Activated CD4-positive, alpha-beta T cell treated with anti-CD3 and anti-CD28 coated beads, Interleukin-2, Interleukin-6, amounts not matched to agents 100 ng/mL and 50 ng/mL, durations not matched to agents 16 hours and 8 hours (primary cell): ENCODE measurements around the gene MED19.
"Not testable (repeated sequence)": the region's sequence is repeated elsewhere in the genome, so short reads cannot be mapped to it uniquely, and the experiment has no call there.

Source experiments
- DNase-seq: peaks from one replicate; pipeline ENCODE4 v3.0.0-alpha.2; 2020

Gene MED19

GRCh38 chr11:57704932-57705331, 7.1 kb downstream of the MED19 start:
- DNase-seq, result no peak

- no peak for DNase-seq
Observed at GRCh38 chr11:57703341-57703740, 8.7 kb downstream of the MED19 start.

DNA sequence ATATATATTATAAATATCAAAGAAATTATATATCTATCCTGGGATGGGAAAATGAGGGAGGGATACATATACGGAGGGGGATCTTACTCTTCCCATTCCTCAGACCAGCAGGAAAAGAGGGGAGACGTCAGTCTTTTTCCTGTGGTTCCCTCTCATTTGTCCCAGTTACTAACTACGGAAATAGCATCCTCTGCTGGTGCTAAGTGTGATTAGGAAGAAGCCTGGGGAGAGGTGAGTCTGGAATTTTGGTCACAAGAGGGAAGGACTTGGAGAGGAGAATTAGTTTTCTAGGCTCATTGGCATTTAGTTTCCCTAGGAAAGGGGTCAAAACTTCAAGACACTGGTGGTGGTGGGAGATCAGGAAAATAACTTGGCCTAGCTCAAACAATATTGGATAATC, 11.6 kb downstream of the MED19 start:
- DNase-seq, result no peak

DNA sequence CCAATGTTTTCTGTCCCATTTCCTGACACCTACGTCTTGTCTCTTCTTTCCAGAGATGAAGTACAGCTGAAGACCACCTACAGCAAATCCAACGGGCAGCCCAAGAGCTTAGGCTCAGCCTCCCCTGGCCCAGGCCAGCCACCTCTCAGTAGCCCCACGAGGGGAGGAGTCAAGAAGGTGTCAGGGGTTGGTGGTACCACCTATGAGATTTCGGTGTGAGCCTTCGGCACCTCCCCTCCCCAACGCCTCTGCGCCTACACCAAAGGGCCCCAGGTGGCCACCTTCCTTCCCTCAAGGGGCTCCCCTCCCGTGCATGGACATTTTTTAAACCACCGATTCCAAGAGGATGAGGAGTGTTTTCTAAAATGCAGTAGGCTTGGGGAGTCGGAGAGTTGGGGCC, 12.2 kb downstream of the MED19 start:
- no peak for DNase-seq

GRCh38 chr11:57698843-57699365, 13.1 kb downstream of the MED19 start:
- DNase-seq, result no peak

- not testable (repeated sequence) for DNase-seq
Observed at GRCh38 chr11:57690474-57690873, 21.5 kb downstream of the MED19 start.

- no peak for DNase-seq
Observed at GRCh38 chr11:57681168-57681567, 30.8 kb downstream of the MED19 start.

GRCh38 chr11:57680552-57680874, 31.5 kb downstream of the MED19 start:
- DNase-seq, result peak; percentile 36

GRCh38 chr11:57679396-57679795, 32.6 kb downstream of the MED19 start:
- no peak for DNase-seq

DNA sequence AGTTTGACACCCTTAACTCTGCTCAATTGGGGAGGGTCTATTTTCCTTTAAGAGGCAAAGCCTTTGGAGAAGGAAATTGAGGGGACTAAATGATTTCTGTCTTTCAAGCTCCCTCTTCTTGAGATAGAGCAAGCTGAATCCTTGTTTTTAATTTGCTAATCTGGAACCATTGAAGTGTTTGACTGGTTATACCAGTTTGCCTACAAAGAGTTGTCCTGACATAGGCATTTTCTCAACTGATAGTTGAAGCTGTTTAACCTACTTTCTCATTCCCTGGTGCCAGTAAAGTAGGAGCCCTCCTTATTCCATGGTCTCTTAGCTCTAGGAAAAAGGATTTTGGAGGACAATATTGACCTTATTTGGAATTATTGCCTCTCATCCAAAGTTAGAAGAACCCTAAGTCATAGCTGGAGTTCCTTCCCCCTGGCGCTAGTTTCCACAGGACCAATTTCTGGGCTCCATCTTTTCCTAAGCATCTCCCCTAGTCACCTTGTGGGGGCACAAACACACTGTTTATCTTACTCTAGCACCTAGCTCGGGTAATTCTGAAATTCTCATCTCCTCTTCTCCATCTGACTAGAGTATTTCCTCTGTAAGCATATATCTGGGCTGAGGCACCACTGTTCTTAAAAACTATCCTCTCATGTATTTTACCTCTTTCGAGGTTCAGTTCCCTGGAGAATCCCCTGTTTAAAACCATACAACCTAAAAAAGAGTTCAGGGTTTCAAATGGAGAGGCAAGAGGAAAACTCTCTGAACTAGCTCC, 36.7 kb downstream of the MED19 start:
- DNase-seq, result no peak

- DNase-seq, result no peak
Observed at GRCh38 chr11:57674251-57674650, 37.8 kb downstream of the MED19 start.

- DNase-seq, result peak; percentile 45
Observed at GRCh38 chr11:57668434-57668782, 43.6 kb downstream of the MED19 start.

DNA sequence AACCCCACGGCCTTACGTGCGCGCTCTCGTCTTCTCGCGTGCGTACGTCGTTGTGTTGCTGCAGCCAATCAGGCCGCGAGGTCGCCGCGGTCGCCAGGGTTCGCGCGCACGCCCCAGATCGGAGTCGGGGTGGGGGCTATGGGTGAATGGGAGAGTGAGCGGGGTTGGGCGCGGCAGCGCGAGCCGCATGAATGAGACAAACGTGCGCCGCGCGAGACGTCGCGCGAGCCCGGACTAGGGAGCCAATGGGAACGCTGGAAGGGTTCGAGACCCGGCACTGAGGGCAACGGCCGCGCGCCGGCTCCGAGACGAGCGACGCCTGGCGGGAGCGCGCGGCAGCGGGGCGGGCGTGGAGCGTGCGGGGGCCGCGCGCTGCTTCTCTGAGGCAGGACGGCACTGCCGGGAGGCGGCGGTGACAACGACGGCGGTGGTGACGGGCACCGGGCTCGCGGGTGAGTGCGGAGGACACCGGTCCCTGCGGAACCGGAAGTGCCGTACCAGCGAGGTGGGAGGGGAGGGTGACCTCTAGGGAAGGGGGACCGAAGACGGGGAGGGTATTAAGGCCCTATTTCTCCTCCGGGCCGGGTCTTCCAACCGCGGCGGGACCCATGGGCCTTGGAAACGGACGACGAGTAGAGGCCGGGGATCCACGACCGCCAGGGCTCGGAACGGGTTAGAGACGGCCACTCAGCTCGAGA, 44.1 kb downstream of the MED19 start, which contains the start of gene ZDHHC5:
ZDHHC5 (plus strand) TSS at position 379 of the 698 bp plus-strand sequence. CDS start 4,977 bp downstream, outside the sequence.
- peak; percentile 100 for DNase-seq

GRCh38 chr11:57667117-57667735, 44.8 kb downstream of the MED19 start:
- peak; percentile 95 for DNase-seq

DNA sequence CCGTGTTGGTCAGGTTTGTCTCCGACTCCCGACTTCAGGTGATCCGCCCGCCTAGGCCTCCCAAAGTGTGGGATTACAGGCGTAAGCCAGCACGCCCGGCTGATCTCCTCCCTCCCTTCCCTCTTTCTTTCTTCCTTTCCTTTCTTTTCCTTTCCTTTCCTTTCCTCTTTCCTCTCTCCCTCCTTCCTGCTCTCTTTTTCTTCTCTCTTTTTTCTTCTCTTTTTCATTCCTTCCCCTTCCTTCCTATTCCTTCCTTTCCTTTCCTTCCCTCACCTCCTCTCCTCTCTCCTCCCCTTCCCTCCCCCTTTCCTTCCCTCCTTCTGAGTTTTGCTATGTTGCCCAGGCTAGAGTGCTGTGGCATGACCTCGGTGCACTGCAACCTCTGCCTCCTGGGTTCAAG, 48.0 kb downstream of the MED19 start:
- no peak for DNase-seq

DNA sequence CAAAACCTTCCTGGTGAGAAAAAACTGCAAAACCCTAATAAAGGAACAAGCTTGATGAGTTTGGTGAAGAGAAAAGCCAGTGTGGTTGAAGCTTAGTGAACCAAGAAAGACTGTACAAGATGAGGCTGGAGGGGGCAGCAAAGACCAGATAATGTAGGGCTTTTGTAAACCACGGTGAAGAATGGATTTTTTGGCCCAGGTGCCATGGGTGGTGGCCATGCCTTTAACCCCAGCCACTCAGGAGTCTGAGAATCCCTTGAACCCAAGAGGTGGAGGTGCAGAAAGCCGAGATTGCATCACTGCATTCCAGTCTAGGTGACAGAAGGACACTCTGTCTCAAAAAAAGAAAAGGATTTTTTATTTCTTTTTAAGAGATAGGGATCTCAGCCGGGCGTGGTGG, 49.1 kb downstream of the MED19 start:
- DNase-seq, result no peak

- DNase-seq, result no peak
Observed at GRCh38 chr11:57659669-57660068, 52.3 kb downstream of the MED19 start.

- no peak for DNase-seq
Observed at GRCh38 chr11:57658023-57658361, 54.0 kb downstream of the MED19 start.

GRCh38 chr11:57657194-57658022, 54.6 kb downstream of the MED19 start, which contains the start of gene CLP1:
Gene CLP1 (plus strand): TSS chr11:57657762. CDS start chr11:57659477, 1,715 bp downstream.
- peak; percentile 99 for DNase-seq

GRCh38 chr11:57656885-57657193, 55.2 kb downstream of the MED19 start:
- no peak for DNase-seq
